Glomerular endothelial cell (primary cell): Measurements from ENCODE around the gene RAPGEF4. TPM values are rescaled to one million over a fixed set of nuclear protein-coding genes. Genes with fewer than 3 reads are reported as not detected.

Experiments used
- DNase-seq: peaks from one replicate; pipeline ENCODE4 v3.0.0-alpha.2; 2011; ENCODE audit warnings: low read depth, low spot score; ENCODE audit errors: extremely low read depth
- total RNA-seq: library from RNA; depleted of rRNA; stranded (reverse); fragments of >200 nt; gene quantifications from 2 replicates; pipeline ENCODE4 v1.2.3, GENCODE V29; 2015

RAPGEF4 gene
- total RNA-seq, 1 donor from 2014 or later: 5.1 TPM

- no peak for DNase-seq
Measured at GRCh38 chr2:172928756-172929155, 193.1 kb downstream of the RAPGEF4 start.

- no peak for DNase-seq
Measured at GRCh38 chr2:172929644-172930043, 194.0 kb downstream of the RAPGEF4 start.

- no peak for DNase-seq
Measured at GRCh38 chr2:172930871-172931255, 195.2 kb downstream of the RAPGEF4 start.

- peak; percentile 41 for DNase-seq
Measured at GRCh38 chr2:172931256-172931894, 195.7 kb downstream of the RAPGEF4 start.

- DNase-seq: peak; percentile 78
Measured at GRCh38 chr2:172931918-172932520, 196.4 kb downstream of the RAPGEF4 start.

GRCh38 chr2:172937884-172938712 lies 202.5 kb downstream of the RAPGEF4 start:
- DNase-seq: no peak

GRCh38 chr2:172938713-172939375 lies 203.2 kb downstream of the RAPGEF4 start:
- no peak for DNase-seq

- no peak for DNase-seq
Measured at GRCh38 chr2:172943539-172943938, 207.9 kb downstream of the RAPGEF4 start.

- DNase-seq: no peak
Measured at GRCh38 chr2:172944022-172944793, 208.6 kb downstream of the RAPGEF4 start.

- no peak for DNase-seq
Measured at GRCh38 chr2:172944794-172945509, 209.3 kb downstream of the RAPGEF4 start.

- no peak for DNase-seq
Measured at GRCh38 chr2:172945510-172945850, 209.8 kb downstream of the RAPGEF4 start.

- DNase-seq: no peak
Measured at GRCh38 chr2:172947461-172948153, 212.0 kb downstream of the RAPGEF4 start.

GRCh38 chr2:172949522-172949921 lies 213.9 kb downstream of the RAPGEF4 start:
- DNase-seq: no peak

- no peak for DNase-seq
Measured at GRCh38 chr2:172950565-172950964, 214.9 kb downstream of the RAPGEF4 start.

GRCh38 chr2:172951554-172951953 lies 215.9 kb downstream of the RAPGEF4 start:
- no peak for DNase-seq

GRCh38 chr2:172953411-172953810 lies 217.8 kb downstream of the RAPGEF4 start:
- DNase-seq: no peak

GRCh38 chr2:172953970-172954852 lies 218.6 kb downstream of the RAPGEF4 start:
- no peak for DNase-seq

- no peak for DNase-seq
Measured at GRCh38 chr2:172955587-172955986, 219.9 kb downstream of the RAPGEF4 start.
